Heart left ventricle (tissue), 13 donors: Measurements from ENCODE around the gene TEKT1.
"Not testable (repeated sequence)": the region's sequence is repeated elsewhere in the genome, so short reads cannot be mapped to it uniquely, and the experiment has no call there.

ENCODE experiments used
- POLR2A ChIP-seq, 2 donors: fragments of 450-650 bp; IDR thresholded peaks; one replicate each; pipeline ENCODE4 v1.6.1; 2017; ENCODE audit warnings: antibody characterized with exemption in 2 of 2, mild to moderate bottlenecking in 2 of 2, moderate library complexity in 2 of 2
- TF ChIP-seq, protein P1 (sequence below), 12 donors: fragments of 200-600 bp; sonication (generic) in 4 of 12; IDR thresholded peaks; one replicate each; pipeline versions ENCODE4 v1.5.0 to v1.8.0; 2018 to 2022; ENCODE audit warnings: antibody characterized with exemption in 12 of 12, mild to moderate bottlenecking in 5 of 12
- donor health status: ischemic (EF 13 %, LVEDD 7.1; RV severe dilation, severe dysfunction).
- donor health status: DM: no; HTN: yes; CAD: no.
- donor health status: DM: no; HTN: no; CAD: no.
- donor health status: ischemic (EF 25% LVEDD 6.9; RV normal size, moderate dysfunction).
- donor health status: ischemic (EF 25% LVEDD 5.7; RV mildly dilated, moderate dysfunction).
- donor health status: ischemic (EF 35%, LVEDD 5.7; RV mildly dilated, moderate dysfunction).
- donor health status: nonischemic (EF 11% LVEDD 7.7; RV severe dilation, severe dysfunction).
- donor health status: DM: yes; HTN: yes; CAD: no.
- donor health status: PGD.
- donor health status: ischemic (EF 29% LVEDD 5.4; RV normal size, mild dysfunction).
- donor health status: nonischemic (EF 23%, LVEDD 6.1; RV moderate dilation, normal function).

DNA sequence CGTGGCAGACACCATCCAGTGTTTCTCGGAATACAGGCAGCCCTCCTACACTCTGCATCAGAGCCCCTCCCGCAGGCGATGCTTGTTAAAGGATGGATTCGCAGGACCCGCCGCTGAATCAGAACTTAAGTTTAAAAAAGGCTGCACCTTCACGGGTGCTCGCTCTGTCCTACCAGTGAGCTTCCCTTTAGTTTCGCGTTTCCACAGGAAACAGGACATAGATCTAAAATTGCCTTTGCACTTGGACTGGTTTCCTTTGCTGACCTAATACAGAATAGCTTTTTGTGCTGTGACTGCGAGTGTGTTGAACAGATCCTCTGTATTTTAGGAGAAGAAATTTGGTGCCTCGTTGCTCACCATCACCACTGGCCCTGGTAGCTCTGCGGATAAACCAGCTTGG lies 10.2 kb upstream of the TEKT1 start:
- TF ChIP-seq, protein P1, sequence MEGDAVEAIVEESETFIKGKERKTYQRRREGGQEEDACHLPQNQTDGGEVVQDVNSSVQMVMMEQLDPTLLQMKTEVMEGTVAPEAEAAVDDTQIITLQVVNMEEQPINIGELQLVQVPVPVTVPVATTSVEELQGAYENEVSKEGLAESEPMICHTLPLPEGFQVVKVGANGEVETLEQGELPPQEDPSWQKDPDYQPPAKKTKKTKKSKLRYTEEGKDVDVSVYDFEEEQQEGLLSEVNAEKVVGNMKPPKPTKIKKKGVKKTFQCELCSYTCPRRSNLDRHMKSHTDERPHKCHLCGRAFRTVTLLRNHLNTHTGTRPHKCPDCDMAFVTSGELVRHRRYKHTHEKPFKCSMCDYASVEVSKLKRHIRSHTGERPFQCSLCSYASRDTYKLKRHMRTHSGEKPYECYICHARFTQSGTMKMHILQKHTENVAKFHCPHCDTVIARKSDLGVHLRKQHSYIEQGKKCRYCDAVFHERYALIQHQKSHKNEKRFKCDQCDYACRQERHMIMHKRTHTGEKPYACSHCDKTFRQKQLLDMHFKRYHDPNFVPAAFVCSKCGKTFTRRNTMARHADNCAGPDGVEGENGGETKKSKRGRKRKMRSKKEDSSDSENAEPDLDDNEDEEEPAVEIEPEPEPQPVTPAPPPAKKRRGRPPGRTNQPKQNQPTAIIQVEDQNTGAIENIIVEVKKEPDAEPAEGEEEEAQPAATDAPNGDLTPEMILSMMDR (IDR thresholded peaks at IDR 0.05): not testable (repeated sequence)
- not testable (repeated sequence) for TF ChIP-seq POLR2A (IDR thresholded peaks at IDR 0.05)
